Trophoblast cell (in vitro differentiated cells and primary cell): ENCODE results near the gene TEX14.
"Not testable (repeated sequence)": the region's sequence is repeated elsewhere in the genome, so short reads cannot be mapped to it uniquely, and the experiment has no call there.

Source experiments
- DNase-seq, 2 donors: peaks; one replicate each; pipeline ENCODE4 v3.0.0-alpha.2; 2016
- H2AFZ ChIP-seq: 2 replicates; pipeline ENCODE4 v1.6.1; 2013; ENCODE audit warnings: low read length, moderate library complexity, mild to moderate bottlenecking; ENCODE audit not compliant: insufficient read depth, poor library complexity
- H2AK5ac ChIP-seq: 2 replicates; pipeline ENCODE4 v1.6.1; 2013; ENCODE audit warnings: mild to moderate bottlenecking, low read length
- H2BK120ac ChIP-seq: 2 replicates; pipeline ENCODE4 v1.6.1; 2013; ENCODE audit warnings: low read length, mild to moderate bottlenecking, moderate library complexity; ENCODE audit not compliant: insufficient read depth, poor library complexity
- H2BK12ac ChIP-seq: 2 replicates; pipeline ENCODE4 v1.6.1; 2013; ENCODE audit warnings: mild to moderate bottlenecking, low read length, moderate library complexity
- H2BK5ac ChIP-seq: 2 replicates; pipeline ENCODE4 v1.6.1; 2013; ENCODE audit warnings: low read length, low read depth, moderate library complexity, mild to moderate bottlenecking; ENCODE audit not compliant: poor library complexity
- H3K14ac ChIP-seq: 2 replicates; pipeline ENCODE4 v1.6.1; 2013; ENCODE audit warnings: mild to moderate bottlenecking, low read length
- H3K18ac ChIP-seq: 2 replicates; pipeline ENCODE4 v1.6.1; 2013; ENCODE audit warnings: mild to moderate bottlenecking, low read length
- H3K23ac ChIP-seq: 2 replicates; pipeline ENCODE4 v1.6.1; 2013; ENCODE audit warnings: low read length
- H3K27ac ChIP-seq: 2 replicates; pipeline ENCODE4 v1.5.1; 2013; ENCODE audit warnings: low read depth, mild to moderate bottlenecking, inconsistent platforms, low read length, moderate library complexity
- H3K27me3 ChIP-seq: 2 replicates; pipeline ENCODE4 v1.6.1; 2013; ENCODE audit warnings: inconsistent platforms, mild to moderate bottlenecking, low read length, moderate library complexity; ENCODE audit not compliant: insufficient read depth
- H3K36me3 ChIP-seq, 2 experiments: 1 replicate in 1 of 2; 2 replicates in 1 of 2; pipeline ENCODE4 v1.6.1; 2013; ENCODE audit warnings: low read length in 2 of 2, mild to moderate bottlenecking in 2 of 2, moderate library complexity in 1 of 2; ENCODE audit not compliant: insufficient read depth in 2 of 2, control insufficient read depth in 1 of 2
- H3K4ac ChIP-seq: 2 replicates; pipeline ENCODE4 v1.6.1; 2013; ENCODE audit warnings: low read depth, mild to moderate bottlenecking, low read length, moderate library complexity
- H3K4me1 ChIP-seq, 2 experiments: 1 replicate in 1 of 2; 2 replicates in 1 of 2; pipeline ENCODE4 v1.6.1; 2013; ENCODE audit warnings: low read length in 2 of 2, mild to moderate bottlenecking in 2 of 2, moderate library complexity in 1 of 2; ENCODE audit not compliant: insufficient read depth in 2 of 2, control insufficient read depth in 1 of 2
- H3K4me2 ChIP-seq: 2 replicates; pipeline ENCODE4 v1.6.1; 2013; ENCODE audit warnings: inconsistent platforms, mild to moderate bottlenecking, low read length, moderate library complexity
- H3K4me3 ChIP-seq: 2 replicates; pipeline ENCODE4 v1.5.1; 2013; ENCODE audit warnings: mild to moderate bottlenecking, low read depth, low read length, inconsistent platforms
- H3K79me1 ChIP-seq: one replicate; pipeline ENCODE4 v1.6.1; 2013; ENCODE audit warnings: low read length
- H3K79me2 ChIP-seq: 2 replicates; pipeline ENCODE4 v1.6.1; 2013; ENCODE audit warnings: low read length, mild to moderate bottlenecking; ENCODE audit not compliant: control insufficient read depth, insufficient read depth, poor library complexity
- H3K9ac ChIP-seq: 2 replicates; pipeline ENCODE4 v1.6.1; 2013; ENCODE audit warnings: mild to moderate bottlenecking, low read length
- H3K9me3 ChIP-seq: 2 replicates; pipeline ENCODE4 v1.6.1; 2013; ENCODE audit warnings: low read depth, mild to moderate bottlenecking, control low read depth, inconsistent platforms, low read length; ENCODE audit not compliant: insufficient read depth
- H4K12ac ChIP-seq: 2 replicates; pipeline ENCODE4 v1.6.1; 2013; ENCODE audit warnings: low read depth, mild to moderate bottlenecking, low read length, moderate library complexity
- H4K8ac ChIP-seq: 2 replicates; pipeline ENCODE4 v1.6.1; 2013; ENCODE audit warnings: low read depth, mild to moderate bottlenecking, low read length, moderate library complexity
- H4K91ac ChIP-seq: one replicate; pipeline ENCODE4 v1.6.1; 2013; ENCODE audit warnings: low read depth, mild to moderate bottlenecking, low read length, moderate library complexity
- WGBS: extraction: QIAGEN DNeasy Blood & Tissue Kit; methylation state at CpG from one replicate; pipeline ENCODE4 v1.1.7; 2013; ENCODE audit warnings: missing lambda C conversion rate; ENCODE audit not compliant: insufficient read length, insufficient coverage; ENCODE audit errors: extremely low coverage; 5-methylcytosine and 5-hydroxymethylcytosine counted together

TEX14 gene

DNA sequence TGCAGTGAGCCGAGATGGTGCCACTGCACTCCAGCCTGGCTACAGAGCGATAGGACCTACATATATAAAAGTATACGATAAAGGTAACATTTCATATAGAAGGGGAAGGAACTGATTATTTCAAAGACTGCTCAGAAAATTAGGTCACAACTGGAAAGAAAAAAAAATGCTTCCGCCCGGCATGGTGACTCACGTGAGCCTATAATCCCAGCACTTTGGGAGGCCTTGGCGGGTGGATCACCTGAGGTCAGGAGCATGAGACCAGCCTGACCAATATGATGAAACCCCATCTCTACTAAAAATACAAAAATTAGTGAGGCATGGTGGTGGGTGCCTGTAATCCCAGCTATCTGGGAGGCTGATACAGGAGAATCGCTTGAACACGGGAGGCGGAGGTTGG lies 7.8 kb downstream of the TEX14 start:
- H3K79me1 ChIP-seq: peaks cover 5% of the 10 kb centered on the region
- no peak overlapping the region for H3K9ac ChIP-seq
- H4K12ac ChIP-seq: no peak overlapping the region
- no peak overlapping the region for H4K8ac ChIP-seq
- H3K36me3 ChIP-seq: no peaks in the 10 kb centered on the region
- no peak overlapping the region for H2BK12ac ChIP-seq
- no peak overlapping the region for H2AFZ ChIP-seq
- H4K91ac ChIP-seq: no peak overlapping the region
- no peak overlapping the region for H3K4ac ChIP-seq
- no peak overlapping the region for H2BK120ac ChIP-seq
- WGBS: no CpG with 5 or more reads among the region's 10 CpGs
- H3K4me3 ChIP-seq: no peak overlapping the region
- peaks cover 6 to 8% of the 10 kb centered on the region in 2 experiments for H3K4me1 ChIP-seq
- H3K23ac ChIP-seq: no peak overlapping the region
- no peaks in the 10 kb centered on the region for H3K79me2 ChIP-seq
- no peak overlapping the region for H2BK5ac ChIP-seq
- peak; percentile 61 to 72 for DNase-seq
- no peak overlapping the region for H3K14ac ChIP-seq
- no peak overlapping the region for H3K4me2 ChIP-seq
- H3K27ac ChIP-seq: no peak overlapping the region
- no peak overlapping the region for H2AK5ac ChIP-seq
- H3K9me3 ChIP-seq: no peaks in the 10 kb centered on the region
- H3K27me3 ChIP-seq: no peaks in the 10 kb centered on the region
- H3K18ac ChIP-seq: no peak overlapping the region

- H3K18ac ChIP-seq: no peak overlapping the region
- no peak overlapping the region for H3K4me3 ChIP-seq
- H2BK120ac ChIP-seq: no peak overlapping the region
- H3K4me2 ChIP-seq: no peak overlapping the region
- H4K8ac ChIP-seq: peak overlapping the region; percentile 19
- no peak overlapping the region for H3K9ac ChIP-seq
- H3K79me1 ChIP-seq: peaks cover 1% of the 10 kb centered on the region
- no peak overlapping the region for H2BK12ac ChIP-seq
- H4K91ac ChIP-seq: no peak overlapping the region
- no peak overlapping the region for H4K12ac ChIP-seq
- no peaks in the 10 kb centered on the region for H3K79me2 ChIP-seq
- no peak overlapping the region for H3K4ac ChIP-seq
- H2AFZ ChIP-seq: no peak overlapping the region
- no peak overlapping the region for H2BK5ac ChIP-seq
- H3K23ac ChIP-seq: no peak overlapping the region
- no peak overlapping the region for H3K27ac ChIP-seq
- H3K9me3 ChIP-seq: no peaks in the 10 kb centered on the region
- no peak overlapping the region for H3K14ac ChIP-seq
- H3K36me3 ChIP-seq: no peaks in the 10 kb centered on the region
- WGBS: no CpG with 5 or more reads among the region's 6 CpGs
- no peaks in the 10 kb centered on the region for H3K27me3 ChIP-seq
- H3K4me1 ChIP-seq: peaks cover 0 to 2% of the 10 kb centered on the region in 2 experiments
- peak; percentile 71 to 86 for DNase-seq
- no peak overlapping the region for H2AK5ac ChIP-seq
These were observed 11.8 kb downstream of the TEX14 start for GRCh38 chr17:58680038-58680369.

GRCh38 chr17:58679263-58680037 lies 12.4 kb downstream of the TEX14 start:
- Histone ChIP-seq H3K27me3 (no peaks in the 10 kb centered on the region), H4K8ac (no peak overlapping the region), H3K36me3 (no peaks in the 10 kb centered on the region), H4K91ac (no peak overlapping the region), H3K9me3 (no peaks in the 10 kb centered on the region), H3K9ac (no peak overlapping the region), H2BK120ac (no peak overlapping the region), H3K79me1 (peaks cover 1% of the 10 kb centered on the region), H3K27ac (no peak overlapping the region), H3K79me2 (no peaks in the 10 kb centered on the region), H2BK5ac (no peak overlapping the region), H3K4ac (no peak overlapping the region), H3K4me3 (no peak overlapping the region), H3K4me1 (peaks cover 0 to 2% of the 10 kb centered on the region in 2 experiments), H2AK5ac (no peak overlapping the region), H3K23ac (no peak overlapping the region), H3K14ac (no peak overlapping the region), H2AFZ (no peak overlapping the region), H3K4me2 (no peak overlapping the region), H4K12ac (no peak overlapping the region), H2BK12ac (no peak overlapping the region), H3K18ac (no peak overlapping the region)
- WGBS: no CpG with 5 or more reads among the region's 12 CpGs
- peak; percentile 71 to 93 for DNase-seq

DNA sequence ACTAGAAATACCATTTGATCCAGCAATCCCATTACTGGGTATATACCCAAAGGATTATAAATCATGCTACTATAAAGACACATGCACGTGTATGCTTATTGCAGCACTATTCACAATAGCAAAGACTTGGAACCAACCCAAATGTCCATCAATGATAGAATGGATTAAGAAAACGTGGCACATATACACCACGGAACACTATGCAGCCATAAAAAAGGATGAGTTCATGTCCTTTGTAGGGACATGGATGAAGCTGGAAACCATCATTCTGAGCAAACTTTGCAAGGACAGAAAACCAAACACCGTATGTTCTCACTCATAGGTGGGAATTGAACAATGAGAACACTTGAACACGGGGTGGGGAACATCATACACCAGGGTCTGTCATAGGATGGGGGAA lies 13.6 kb downstream of the TEX14 start:
- H2BK12ac ChIP-seq, H3K36me3 ChIP-seq: not testable (repeated sequence)

More for the DNA sequence above, 13.6 kb downstream of the TEX14 start:
- H4K91ac ChIP-seq, H3K27me3 ChIP-seq, H4K12ac ChIP-seq, H3K4me2 ChIP-seq, H3K18ac ChIP-seq, H2BK5ac ChIP-seq, H2AFZ ChIP-seq, H3K9ac ChIP-seq, H3K14ac ChIP-seq, H3K27ac ChIP-seq, DNase-seq, H2BK120ac ChIP-seq, H3K23ac ChIP-seq, H3K79me1 ChIP-seq, H2AK5ac ChIP-seq, H3K4me3 ChIP-seq, H4K8ac ChIP-seq, H3K9me3 ChIP-seq, H3K4ac ChIP-seq, H3K4me1 ChIP-seq, H3K79me2 ChIP-seq: not testable (repeated sequence)
- no CpG with 5 or more reads among the region's 5 CpGs for WGBS
